Heart left ventricle (tissue), 16 donors: Measurements from ENCODE around the gene GJD3. TPM values are rescaled to one million over a fixed set of nuclear protein-coding genes. Genes with fewer than 3 reads are reported as not detected.

Experiments
- ATAC-seq, 4 donors: fragments of 200-7000 bp; cut with Tn5 transposase; one replicate each; pipeline ENCODE4 v1.9.1; 2020 to 2022; ENCODE audit warnings: moderate library complexity in 4 of 4, mild to moderate bottlenecking in 3 of 4, moderate number of reproducible peaks in 1 of 4
- DNase-seq, 5 donors: peaks; one replicate each; pipeline ENCODE4 v3.0.0-alpha.2; 2020
- H3K27ac ChIP-seq, 12 donors: fragments of 200-600 bp; sonication (generic) in 4 of 12; one replicate each; pipeline versions ENCODE4 v1.5.0 to v1.8.0; 2016 to 2022; ENCODE audit warnings: mild to moderate bottlenecking in 2 of 12
- H3K27me3 ChIP-seq, 9 donors: fragments of 200-600 bp; sonication (generic) in 2 of 9; one replicate each; pipeline versions ENCODE4 v1.5.1 to v1.8.0; 2016 to 2022; ENCODE audit warnings: mild to moderate bottlenecking in 3 of 9
- H3K36me3 ChIP-seq, 9 donors: fragments of 200-600 bp; sonication (generic) in 2 of 9; one replicate each; pipeline versions ENCODE4 v1.5.0 to v1.8.0; 2018 to 2022; ENCODE audit warnings: mild to moderate bottlenecking in 2 of 9
- H3K4me1 ChIP-seq, 12 donors: fragments of 200-600 bp; sonication (generic) in 4 of 12; one replicate each; pipeline versions ENCODE4 v1.5.0 to v1.8.0; 2016 to 2022; ENCODE audit warnings: mild to moderate bottlenecking in 3 of 12
- H3K4me3 ChIP-seq, 12 donors: fragments of 200-600 bp; sonication (generic) in 4 of 12; one replicate each; pipeline versions ENCODE4 v1.5.0 to v1.8.0; 2017 to 2022; ENCODE audit warnings: mild to moderate bottlenecking in 9 of 12, moderate library complexity in 4 of 12
- H3K9me3 ChIP-seq, 12 donors: fragments of 200-600 bp; sonication (generic) in 4 of 12; one replicate each; pipeline versions ENCODE4 v1.5.0 to v1.8.0; 2016 to 2022; ENCODE audit warnings: mild to moderate bottlenecking in 1 of 12
- POLR2A ChIP-seq, 2 donors: fragments of 450-650 bp; IDR thresholded peaks; one replicate each; pipeline ENCODE4 v1.6.1; 2017; ENCODE audit warnings: antibody characterized with exemption in 2 of 2, mild to moderate bottlenecking in 2 of 2, moderate library complexity in 2 of 2
- WGBS, 4 donors: extraction: QIAGEN DNeasy Blood & Tissue Kit in 2 of 4; methylation state at CpG; one replicate each; pipeline versions ENCODE4 v1.1.5 to v1.1.7; 2013 to 2018; 5-methylcytosine and 5-hydroxymethylcytosine counted together
- intact Hi-C, 10 donors: fragments of 100-400 bp; cut with DNase I; formaldehyde crosslinking; loops; one replicate each; pipeline versions ENCODE4 v1.11.1 to v1.14.2; 2022
- polyA plus RNA-seq, 2 donors: library from polyadenylated mRNA; stranded (reverse); fragments of 200-250 nt; gene quantifications; one replicate each; pipeline ENCODE4 v1.2.3, GENCODE V29; 2013
- total RNA-seq, 9 donors: library from RNA; depleted of rRNA in 2 of 9; stranded (reverse); fragments of >200 nt in 2 of 9; fragmentation: NEBNext Ultra II Directional in 3 of 9; extraction: Animal tissue kit (Norgen Biotek cat#: 25700) in 3 of 9; gene quantifications; one replicate each; pipeline versions ENCODE4 v1.1.0 to v1.2.4, GENCODE V29; 2016 to 2023
- TF ChIP-seq, protein P1 (sequence below), 12 donors: fragments of 200-600 bp; sonication (generic) in 4 of 12; IDR thresholded peaks; one replicate each; pipeline versions ENCODE4 v1.5.0 to v1.8.0; 2018 to 2022; ENCODE audit warnings: antibody characterized with exemption in 12 of 12, mild to moderate bottlenecking in 5 of 12
- donor health status: ischemic (EF 13 %, LVEDD 7.1; RV severe dilation, severe dysfunction).
- donor health status: healthy with polysubstance abuse.
- donor health status: DM: no; HTN: yes; CAD: no.
- donor health status: DM: no; HTN: no; CAD: no.
- donor health status: ischemic (EF 25% LVEDD 6.9; RV normal size, moderate dysfunction).
- donor health status: ischemic (EF 25% LVEDD 5.7; RV mildly dilated, moderate dysfunction).
- donor health status: healthy.
- donor health status: DM: yes; HTN: yes; CAD: no.
- donor health status: ischemic (EF 35%, LVEDD 5.7; RV mildly dilated, moderate dysfunction).
- donor health status: nonischemic (EF 11% LVEDD 7.7; RV severe dilation, severe dysfunction).
- donor health status: DM: yes; HTN: yes; CAD: no.
- donor health status: PGD.
- donor health status: ischemic (EF 29% LVEDD 5.4; RV normal size, mild dysfunction).
- donor health status: nonischemic (EF 23%, LVEDD 6.1; RV moderate dilation, normal function).

GJD3 gene
- total and polyA plus RNA-seq, 11 donors = 0.30 to 8.7 (median 2.1) TPM

DNA sequence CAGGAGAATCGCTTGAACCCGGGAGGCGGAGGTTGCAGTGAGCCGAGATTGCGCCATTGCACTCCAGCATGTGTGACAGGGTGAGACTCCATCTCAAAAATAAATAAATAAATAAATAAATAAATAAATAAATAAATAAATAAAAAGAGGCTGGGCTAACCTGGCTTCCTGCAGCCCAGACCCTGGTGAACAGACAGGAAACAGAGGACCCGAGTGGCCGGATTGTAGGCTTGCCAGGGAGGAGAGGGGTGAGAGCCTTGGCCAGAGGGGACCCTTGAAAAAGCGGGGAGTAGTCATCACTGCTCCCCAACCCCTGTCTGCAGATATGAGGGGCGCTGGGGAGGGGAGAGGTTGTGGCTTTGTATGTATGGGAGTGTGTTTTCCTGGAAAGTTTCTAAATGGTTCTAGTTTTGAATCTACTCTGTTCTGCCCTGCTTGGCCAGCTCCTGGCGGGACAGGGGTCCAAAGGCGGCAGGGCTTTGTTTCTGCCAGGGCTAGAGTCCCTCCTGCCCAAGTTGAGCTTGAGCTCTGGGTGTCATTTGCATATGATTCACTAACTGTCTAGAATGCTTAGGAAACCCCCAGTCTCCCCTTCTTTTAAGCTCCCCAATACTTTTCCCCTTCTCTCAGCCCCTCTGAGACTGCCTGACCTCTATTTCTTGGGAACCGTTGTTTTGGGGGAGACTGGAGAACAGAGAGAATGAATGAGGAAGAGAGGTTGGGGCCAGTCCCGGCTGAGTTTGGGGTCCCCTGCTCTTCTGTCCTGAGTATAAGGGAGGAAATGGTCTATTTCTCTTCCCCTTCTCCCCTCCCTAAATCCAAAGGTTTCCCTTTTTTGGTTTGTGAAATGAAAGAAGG, 39.2 kb downstream of the GJD3 start:
- Histone ChIP-seq H3K4me1 (peaks cover 55 to 100% (median 99%) of the 10 kb centered on the region in 12 donors), H3K9me3 (no peaks in the 10 kb centered on the region), H3K36me3 (no peaks in the 10 kb centered on the region), H3K27ac (peak overlapping the region; percentile 44 to 99 (median 94)), H3K4me3 (peak overlapping the region in 1 of 12 donors; percentile 29), H3K27me3 (no peaks in the 10 kb centered on the region)
- ATAC-seq = no peak
- intact Hi-C loops = no loop called here
- WGBS, 4 donors = 81 to 85% (median 82%) methylated on average over 13 of the region's 13 CpGs
- DNase-seq = peak in 3 of 5 donors; percentile 13 to 41 (median 18)
- no peak for TF ChIP-seq POLR2A (IDR thresholded peaks at IDR 0.05)
- TF ChIP-seq, protein P1, sequence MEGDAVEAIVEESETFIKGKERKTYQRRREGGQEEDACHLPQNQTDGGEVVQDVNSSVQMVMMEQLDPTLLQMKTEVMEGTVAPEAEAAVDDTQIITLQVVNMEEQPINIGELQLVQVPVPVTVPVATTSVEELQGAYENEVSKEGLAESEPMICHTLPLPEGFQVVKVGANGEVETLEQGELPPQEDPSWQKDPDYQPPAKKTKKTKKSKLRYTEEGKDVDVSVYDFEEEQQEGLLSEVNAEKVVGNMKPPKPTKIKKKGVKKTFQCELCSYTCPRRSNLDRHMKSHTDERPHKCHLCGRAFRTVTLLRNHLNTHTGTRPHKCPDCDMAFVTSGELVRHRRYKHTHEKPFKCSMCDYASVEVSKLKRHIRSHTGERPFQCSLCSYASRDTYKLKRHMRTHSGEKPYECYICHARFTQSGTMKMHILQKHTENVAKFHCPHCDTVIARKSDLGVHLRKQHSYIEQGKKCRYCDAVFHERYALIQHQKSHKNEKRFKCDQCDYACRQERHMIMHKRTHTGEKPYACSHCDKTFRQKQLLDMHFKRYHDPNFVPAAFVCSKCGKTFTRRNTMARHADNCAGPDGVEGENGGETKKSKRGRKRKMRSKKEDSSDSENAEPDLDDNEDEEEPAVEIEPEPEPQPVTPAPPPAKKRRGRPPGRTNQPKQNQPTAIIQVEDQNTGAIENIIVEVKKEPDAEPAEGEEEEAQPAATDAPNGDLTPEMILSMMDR (IDR thresholded peaks at IDR 0.05) = no peak

DNA sequence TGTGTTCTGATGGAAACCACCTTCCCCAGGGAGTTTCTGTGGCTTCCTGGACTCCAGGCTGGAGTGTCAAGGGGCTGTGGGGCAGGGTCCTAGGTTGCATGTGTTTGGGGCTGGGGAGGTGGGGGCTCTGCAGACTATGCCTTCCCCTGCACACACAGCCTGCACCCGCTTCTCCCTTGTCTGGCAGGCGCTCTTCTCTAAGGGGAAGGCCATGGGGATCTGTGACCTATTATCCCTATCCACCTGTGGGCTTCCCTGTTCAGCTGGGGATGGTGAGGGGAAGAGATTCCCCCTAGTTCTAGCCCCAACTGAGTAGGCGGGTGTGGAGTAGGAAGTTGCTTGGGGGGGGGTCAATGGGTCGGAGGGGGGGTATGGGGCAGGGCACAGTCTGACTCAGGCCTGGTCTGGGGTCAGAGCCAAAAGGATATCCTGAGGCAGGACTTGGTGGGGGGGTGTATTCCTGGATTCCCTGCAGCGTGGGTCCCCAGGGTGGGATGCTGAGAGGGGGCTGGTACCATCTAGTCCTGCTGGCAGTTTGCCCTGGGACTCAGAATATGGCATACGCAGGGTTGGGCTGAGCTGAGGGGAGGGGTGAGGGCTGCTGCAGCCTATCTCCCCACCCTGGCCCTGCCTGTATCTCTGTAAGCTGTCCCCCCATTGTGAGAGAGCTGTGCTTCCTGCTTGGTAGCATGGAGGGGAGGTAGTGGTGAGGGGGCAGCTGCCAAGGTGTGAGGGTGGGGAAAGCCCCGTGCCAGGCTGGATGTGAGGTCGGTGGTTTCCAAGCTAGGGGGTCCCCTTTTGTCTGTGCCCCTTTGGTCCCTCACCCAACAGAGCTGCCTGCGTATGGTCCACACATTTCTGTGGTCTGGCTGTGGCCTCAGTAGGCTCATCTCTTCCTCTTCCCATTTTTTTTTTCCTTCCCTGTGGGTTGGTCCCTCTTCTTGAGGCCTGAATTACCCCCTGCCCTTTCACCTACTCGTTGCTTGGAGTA, 40.9 kb downstream of the GJD3 start:
- no peak for TF ChIP-seq POLR2A (IDR thresholded peaks at IDR 0.05)
- TF ChIP-seq, protein P1 (IDR thresholded peaks at IDR 0.05) = no peak
- H3K36me3 ChIP-seq = no peaks in the 10 kb centered on the region
- WGBS, 4 donors = 23 to 29% (median 26%) methylated on average over 8 to 10 of the region's 10 CpGs
- H3K9me3 ChIP-seq = no peaks in the 10 kb centered on the region
- DNase-seq = peak; percentile 81 to 89 (median 87)
- peak overlapping the region in 10 of 12 donors; percentile 33 to 100 (median 71) for H3K4me3 ChIP-seq
- ATAC-seq = peak; percentile 12 to 59 (median 16)
- peaks cover 47 to 100% (median 93%) of the 10 kb centered on the region in 12 donors for H3K4me1 ChIP-seq
- peak overlapping the region; percentile 92 to 99 (median 96) for H3K27ac ChIP-seq
- intact Hi-C loops = no loop called here
- no peaks in the 10 kb centered on the region for H3K27me3 ChIP-seq

DNA sequence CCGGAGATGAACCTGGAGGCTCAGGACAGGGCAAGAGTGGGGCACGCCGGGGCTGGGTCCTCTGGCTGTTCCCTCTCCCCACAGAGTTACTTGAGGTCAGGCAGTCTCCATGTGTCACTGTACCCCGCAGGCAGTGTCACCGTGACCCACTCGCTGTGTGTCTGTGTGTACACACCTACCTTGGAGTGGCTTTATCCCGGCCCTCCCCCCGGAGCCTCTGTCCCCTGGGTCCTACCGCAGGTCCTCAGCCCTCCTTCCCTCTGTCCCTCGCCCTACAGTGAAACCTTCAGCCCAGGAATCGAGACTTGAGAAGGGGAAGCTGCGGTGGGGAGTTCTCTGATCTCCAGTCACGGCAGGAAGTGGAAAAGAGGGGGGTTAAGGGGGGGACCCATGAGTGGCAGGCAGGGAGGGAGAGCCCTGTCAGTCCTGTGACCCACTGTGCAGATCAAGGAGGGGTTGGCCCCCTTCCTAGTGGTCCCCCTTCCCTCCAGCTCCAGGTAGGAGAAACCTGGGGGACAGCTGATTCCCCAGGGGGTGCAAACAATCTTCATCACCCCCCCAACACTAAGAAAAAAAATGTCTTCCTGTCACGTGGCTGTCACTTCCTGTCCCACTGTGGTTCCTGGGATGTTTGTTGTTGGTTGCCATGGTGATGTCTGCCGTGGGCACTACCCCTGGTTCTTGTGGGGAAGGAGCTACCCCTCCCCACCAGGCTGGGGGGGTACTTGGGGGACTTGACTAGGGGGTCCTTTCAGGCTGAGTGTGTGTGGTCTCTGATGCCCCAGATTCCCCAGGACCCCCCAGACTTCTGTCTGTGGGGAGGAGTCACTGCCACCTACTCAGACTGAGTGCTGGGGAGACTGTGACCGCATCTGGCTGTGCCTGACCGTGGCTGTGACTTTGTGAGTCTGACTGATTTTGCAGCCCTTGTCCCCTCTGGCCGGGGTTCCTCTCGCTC, 41.9 kb downstream of the GJD3 start:
- Histone ChIP-seq H3K4me1 (peaks cover 37 to 97% (median 84%) of the 10 kb centered on the region in 12 donors), H3K4me3 (peak overlapping the region; percentile 3 to 100 (median 58)), H3K36me3 (no peaks in the 10 kb centered on the region), H3K9me3 (no peaks in the 10 kb centered on the region), H3K27ac (peak overlapping the region; percentile 92 to 99 (median 96)), H3K27me3 (no peaks in the 10 kb centered on the region)
- ATAC-seq (peak; percentile 15 to 42 (median 26)), DNase-seq (peak; percentile 83 to 87 (median 84))
- no peak for TF ChIP-seq POLR2A (IDR thresholded peaks at IDR 0.05)
- TF ChIP-seq, protein P1 (IDR thresholded peaks at IDR 0.05) = no peak
- intact Hi-C loops = no loop called here
- WGBS, 4 donors = 4 to 6% (median 5%) methylated on average over 16 to 19 of the region's 19 CpGs
